GM12873 (cell line): ENCODE results near the gene STH.

Source experiments
- TF ChIP-seq, protein P1 (sequence below): IDR thresholded peaks from 2 replicates; pipeline ENCODE4 v1.5.1; 2012; ENCODE audit warnings: low read depth, mild to moderate bottlenecking, moderate library complexity, low read length, control low read depth; ENCODE audit not compliant: insufficient read depth; ENCODE audit errors: missing control alignments

Gene STH

DNA sequence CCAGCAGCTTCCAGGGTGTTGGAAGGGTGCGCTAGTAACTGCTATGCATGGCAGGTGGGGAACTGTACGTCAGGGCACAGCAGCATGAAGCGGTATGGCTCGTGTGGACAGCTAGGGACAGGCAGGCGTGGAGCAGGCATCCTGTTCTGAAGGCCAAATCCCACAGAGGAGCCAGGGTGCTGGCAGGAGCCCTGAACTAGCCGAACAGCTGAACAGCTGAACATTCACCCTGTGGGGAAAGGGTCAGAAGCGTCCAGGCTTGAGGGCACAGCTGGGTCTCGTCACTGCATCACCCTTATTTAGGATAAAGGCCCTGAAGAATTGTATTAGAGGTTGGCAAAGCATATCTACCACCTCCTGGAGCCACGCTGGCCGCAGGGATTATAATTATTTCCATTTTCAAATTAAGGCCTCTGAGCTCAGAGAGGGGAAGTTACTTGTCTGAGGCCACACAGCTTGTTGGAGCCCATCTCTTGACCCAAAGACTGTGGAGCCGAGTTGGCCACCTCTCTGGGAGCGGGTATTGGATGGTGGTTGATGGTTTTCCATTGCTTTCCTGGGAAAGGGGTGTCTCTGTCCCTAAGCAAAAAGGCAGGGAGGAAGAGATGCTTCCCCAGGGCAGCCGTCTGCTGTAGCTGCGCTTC, 3.3 kb upstream of the STH start:
- TF ChIP-seq, protein P1, sequence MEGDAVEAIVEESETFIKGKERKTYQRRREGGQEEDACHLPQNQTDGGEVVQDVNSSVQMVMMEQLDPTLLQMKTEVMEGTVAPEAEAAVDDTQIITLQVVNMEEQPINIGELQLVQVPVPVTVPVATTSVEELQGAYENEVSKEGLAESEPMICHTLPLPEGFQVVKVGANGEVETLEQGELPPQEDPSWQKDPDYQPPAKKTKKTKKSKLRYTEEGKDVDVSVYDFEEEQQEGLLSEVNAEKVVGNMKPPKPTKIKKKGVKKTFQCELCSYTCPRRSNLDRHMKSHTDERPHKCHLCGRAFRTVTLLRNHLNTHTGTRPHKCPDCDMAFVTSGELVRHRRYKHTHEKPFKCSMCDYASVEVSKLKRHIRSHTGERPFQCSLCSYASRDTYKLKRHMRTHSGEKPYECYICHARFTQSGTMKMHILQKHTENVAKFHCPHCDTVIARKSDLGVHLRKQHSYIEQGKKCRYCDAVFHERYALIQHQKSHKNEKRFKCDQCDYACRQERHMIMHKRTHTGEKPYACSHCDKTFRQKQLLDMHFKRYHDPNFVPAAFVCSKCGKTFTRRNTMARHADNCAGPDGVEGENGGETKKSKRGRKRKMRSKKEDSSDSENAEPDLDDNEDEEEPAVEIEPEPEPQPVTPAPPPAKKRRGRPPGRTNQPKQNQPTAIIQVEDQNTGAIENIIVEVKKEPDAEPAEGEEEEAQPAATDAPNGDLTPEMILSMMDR: no peak

DNA sequence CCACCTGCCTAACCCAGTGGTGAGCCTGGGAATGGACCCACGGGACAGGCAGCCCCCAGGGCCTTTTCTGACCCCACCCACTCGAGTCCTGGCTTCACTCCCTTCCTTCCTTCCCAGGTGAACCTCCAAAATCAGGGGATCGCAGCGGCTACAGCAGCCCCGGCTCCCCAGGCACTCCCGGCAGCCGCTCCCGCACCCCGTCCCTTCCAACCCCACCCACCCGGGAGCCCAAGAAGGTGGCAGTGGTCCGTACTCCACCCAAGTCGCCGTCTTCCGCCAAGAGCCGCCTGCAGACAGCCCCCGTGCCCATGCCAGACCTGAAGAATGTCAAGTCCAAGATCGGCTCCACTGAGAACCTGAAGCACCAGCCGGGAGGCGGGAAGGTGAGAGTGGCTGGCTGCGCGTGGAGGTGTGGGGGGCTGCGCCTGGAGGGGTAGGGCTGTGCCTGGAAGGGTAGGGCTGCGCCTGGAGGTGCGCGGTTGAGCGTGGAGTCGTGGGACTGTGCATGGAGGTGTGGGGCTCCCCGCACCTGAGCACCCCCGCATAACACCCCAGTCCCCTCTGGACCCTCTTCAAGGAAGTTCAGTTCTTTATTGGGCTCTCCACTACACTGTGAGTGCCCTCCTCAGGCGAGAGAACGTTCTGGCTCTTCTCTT, 2.6 kb upstream of the STH start:
- TF ChIP-seq, protein P1: no peak

DNA sequence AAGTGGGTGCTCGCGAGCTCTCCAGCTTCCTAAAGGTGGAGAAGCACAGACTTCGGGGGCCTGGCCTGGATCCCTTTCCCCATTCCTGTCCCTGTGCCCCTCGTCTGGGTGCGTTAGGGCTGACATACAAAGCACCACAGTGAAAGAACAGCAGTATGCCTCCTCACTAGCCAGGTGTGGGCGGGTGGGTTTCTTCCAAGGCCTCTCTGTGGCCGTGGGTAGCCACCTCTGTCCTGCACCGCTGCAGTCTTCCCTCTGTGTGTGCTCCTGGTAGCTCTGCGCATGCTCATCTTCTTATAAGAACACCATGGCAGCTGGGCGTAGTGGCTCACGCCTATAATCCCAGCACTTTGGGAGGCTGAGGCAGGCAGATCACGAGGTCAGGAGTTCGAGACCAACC, 1.9 kb upstream of the STH start:
- TF ChIP-seq, protein P1: no peak

DNA sequence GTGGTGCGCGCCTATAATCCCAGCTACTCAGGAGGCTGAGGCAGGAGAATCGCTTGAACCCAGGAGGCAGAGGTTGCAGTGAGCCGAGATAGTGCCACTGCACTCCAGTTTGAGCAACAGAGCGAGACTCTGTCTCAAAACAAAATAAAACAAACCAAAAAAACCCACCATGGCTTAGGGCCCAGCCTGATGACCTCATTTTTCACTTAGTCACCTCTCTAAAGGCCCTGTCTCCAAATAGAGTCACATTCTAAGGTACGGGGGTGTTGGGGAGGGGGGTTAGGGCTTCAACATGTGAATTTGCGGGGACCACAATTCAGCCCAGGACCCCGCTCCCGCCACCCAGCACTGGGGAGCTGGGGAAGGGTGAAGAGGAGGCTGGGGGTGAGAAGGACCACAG, 1.4 kb upstream of the STH start:
- TF ChIP-seq, protein P1: no peak

DNA sequence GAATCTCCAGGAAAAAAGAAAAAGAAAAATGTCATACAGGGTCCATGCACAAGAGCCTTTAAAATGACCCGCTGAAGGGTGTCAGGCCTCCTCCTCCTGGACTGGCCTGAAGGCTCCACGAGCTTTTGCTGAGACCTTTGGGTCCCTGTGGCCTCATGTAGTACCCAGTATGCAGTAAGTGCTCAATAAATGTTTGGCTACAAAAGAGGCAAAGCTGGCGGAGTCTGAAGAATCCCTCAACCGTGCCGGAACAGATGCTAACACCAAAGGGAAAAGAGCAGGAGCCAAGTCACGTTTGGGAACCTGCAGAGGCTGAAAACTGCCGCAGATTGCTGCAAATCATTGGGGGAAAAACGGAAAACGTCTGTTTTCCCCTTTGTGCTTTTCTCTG, 845 bp downstream of the STH start:
- TF ChIP-seq, protein P1: no peak

DNA sequence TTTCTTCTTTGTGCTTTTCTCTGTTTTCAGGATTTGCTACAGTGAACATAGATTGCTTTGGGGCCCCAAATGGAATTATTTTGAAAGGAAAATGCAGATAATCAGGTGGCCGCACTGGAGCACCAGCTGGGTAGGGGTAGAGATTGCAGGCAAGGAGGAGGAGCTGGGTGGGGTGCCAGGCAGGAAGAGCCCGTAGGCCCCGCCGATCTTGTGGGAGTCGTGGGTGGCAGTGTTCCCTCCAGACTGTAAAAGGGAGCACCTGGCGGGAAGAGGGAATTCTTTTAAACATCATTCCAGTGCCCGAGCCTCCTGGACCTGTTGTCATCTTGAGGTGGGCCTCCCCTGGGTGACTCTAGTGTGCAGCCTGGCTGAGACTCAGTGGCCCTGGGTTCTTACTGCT, 1.2 kb downstream of the STH start:
- TF ChIP-seq, protein P1: no peak

DNA sequence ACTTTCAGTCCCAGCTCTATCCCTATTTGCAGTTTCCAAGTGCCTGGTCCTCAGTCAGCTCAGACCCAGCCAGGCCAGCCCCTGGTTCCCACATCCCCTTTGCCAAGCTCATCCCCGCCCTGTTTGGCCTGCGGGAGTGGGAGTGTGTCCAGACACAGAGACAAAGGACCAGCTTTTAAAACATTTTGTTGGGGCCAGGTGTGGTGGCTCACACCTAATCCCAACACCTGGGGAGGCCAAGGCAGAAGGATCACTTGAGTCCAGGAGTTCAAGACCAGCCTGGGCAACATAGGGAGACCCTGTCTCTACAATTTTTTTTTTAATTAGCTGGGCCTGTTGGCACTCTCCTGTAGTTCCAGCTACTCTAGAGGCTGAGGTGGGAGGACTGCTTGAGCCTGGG, 1.7 kb downstream of the STH start:
- TF ChIP-seq, protein P1: no peak
